Upper lobe of right lung (tissue), 1 donor: Measurements from ENCODE around the gene EMP2. TPM values are rescaled to one million over a fixed set of nuclear protein-coding genes. Genes with fewer than 3 reads are reported as not detected.
A peak's percentile ranks its signal among the peaks of the same experiment; 100 is the strongest.

Experiments used
- ATAC-seq: fragments of 200-7000 bp; cut with Tn5 transposase; one replicate; pipeline ENCODE4 v1.9.1; 2020; ENCODE audit warnings: mild to moderate bottlenecking, moderate library complexity
- DNase-seq: peaks from one replicate; pipeline ENCODE4 v3.0.0-alpha.2; 2020
- H3K27ac ChIP-seq: fragments of 200-600 bp; one replicate; pipeline ENCODE4 v1.8.0; 2022
- H3K27me3 ChIP-seq: fragments of 200-600 bp; one replicate; pipeline ENCODE4 v1.8.0; 2022; ENCODE audit warnings: mild to moderate bottlenecking
- H3K36me3 ChIP-seq: fragments of 200-600 bp; one replicate; pipeline ENCODE4 v1.8.0; 2022
- H3K4me1 ChIP-seq: fragments of 200-600 bp; one replicate; pipeline ENCODE4 v1.8.0; 2022
- H3K4me3 ChIP-seq: fragments of 200-600 bp; one replicate; pipeline ENCODE4 v1.8.0; 2022; ENCODE audit warnings: mild to moderate bottlenecking
- H3K9me3 ChIP-seq: fragments of 200-600 bp; one replicate; pipeline ENCODE4 v1.8.0; 2022
- CTCF ChIP-seq: fragments of 200-600 bp; IDR thresholded peaks from one replicate; pipeline ENCODE4 v1.8.0; 2022; ENCODE audit warnings: antibody characterized with exemption
- intact Hi-C: fragments of 100-400 bp; cut with DNase I; formaldehyde crosslinking; loops from one replicate; pipeline ENCODE4 v1.11.0; 2022
- total RNA-seq: library from RNA; stranded (reverse); fragmentation: NEBNext Ultra II Directional; extraction: Animal tissue kit (Norgen Biotek cat#: 25700); gene quantifications from one replicate; pipeline ENCODE4 v1.2.1, GENCODE V29; 2021
- donor health status: DM: no; HTN: yes; CAD: no; lungs with severe emphysema.

The EMP2 gene
- total RNA-seq, 1 donor from 2014 or later = 726 TPM

- no peak for DNase-seq
- no peaks in the 10 kb centered on the region for H3K9me3 ChIP-seq
These were observed 61.8 kb downstream of the EMP2 start for GRCh38 chr16:10518479-10519041.

GRCh38 chr16:10517868-10518267 is 62.5 kb downstream of the EMP2 start:
- no peak overlapping the region for H3K27ac ChIP-seq
- ATAC-seq (no peak), DNase-seq (no peak)
- peaks cover 8% of the 10 kb centered on the region for H3K4me1 ChIP-seq
- H3K36me3 ChIP-seq = no peaks in the 10 kb centered on the region
- no peaks in the 10 kb centered on the region for H3K27me3 ChIP-seq
- H3K9me3 ChIP-seq = no peaks in the 10 kb centered on the region
- intact Hi-C loops = loop anchor here (5.0 kb wide), 1 partner anchor 219 kb away; no protein-coding TSS in a partner anchor
- H3K4me3 ChIP-seq = no peak overlapping the region
- TF ChIP-seq CTCF = no peak

More at GRCh38 chr16:10518479-10519041, 61.8 kb downstream of the EMP2 start:
- Histone ChIP-seq H3K27ac (no peak overlapping the region), H3K4me1 (peaks cover 8% of the 10 kb centered on the region), H3K36me3 (peaks cover 1% of the 10 kb centered on the region), H3K4me3 (no peak overlapping the region), H3K27me3 (no peaks in the 10 kb centered on the region)
- no peak for TF ChIP-seq CTCF
- no peak for ATAC-seq
- intact Hi-C loops = loop anchor here (5.0 kb wide), 1 partner anchor 219 kb away; no protein-coding TSS in a partner anchor

GRCh38 chr16:10514369-10515055 is 65.9 kb downstream of the EMP2 start:
- Histone ChIP-seq H3K4me1 (peaks cover 8% of the 10 kb centered on the region), H3K36me3 (no peaks in the 10 kb centered on the region), H3K9me3 (no peaks in the 10 kb centered on the region), H3K27ac (peak overlapping the region; percentile 33), H3K4me3 (no peak overlapping the region), H3K27me3 (no peaks in the 10 kb centered on the region)
- no peak for DNase-seq
- intact Hi-C loops = loop anchor here (5.0 kb wide), 2 partner anchors 207 to 223 kb away; no protein-coding TSS in a partner anchor
- peak; percentile 40 for ATAC-seq
- TF ChIP-seq CTCF = peak; percentile 63

- H3K27me3 ChIP-seq = no peaks in the 10 kb centered on the region
- H3K36me3 ChIP-seq = no peaks in the 10 kb centered on the region
- intact Hi-C loops = loop anchor here (5.0 kb wide), 1 partner anchor 205 kb away; no protein-coding TSS in a partner anchor
- DNase-seq (no peak), ATAC-seq (no peak)
- H3K4me1 ChIP-seq = peaks cover 8% of the 10 kb centered on the region
- H3K9me3 ChIP-seq = no peaks in the 10 kb centered on the region
- no peak overlapping the region for H3K27ac ChIP-seq
- H3K4me3 ChIP-seq = no peak overlapping the region
- TF ChIP-seq CTCF = no peak
These were observed 68.6 kb downstream of the EMP2 start for GRCh38 chr16:10511829-10512228.

GRCh38 chr16:10510279-10510678 is 70.1 kb downstream of the EMP2 start:
- no peaks in the 10 kb centered on the region for H3K36me3 ChIP-seq
- ATAC-seq (no peak), DNase-seq (no peak)
- H3K27ac ChIP-seq = no peak overlapping the region
- H3K9me3 ChIP-seq = no peaks in the 10 kb centered on the region
- intact Hi-C loops = loop anchor here (5.0 kb wide), 1 partner anchor 203 kb away; no protein-coding TSS in a partner anchor
- no peak overlapping the region for H3K4me3 ChIP-seq
- H3K4me1 ChIP-seq = peaks cover 5% of the 10 kb centered on the region
- no peak for TF ChIP-seq CTCF
- H3K27me3 ChIP-seq = no peaks in the 10 kb centered on the region
